PC-3 (cell line): ENCODE data around the gene PPT1. TPM values are rescaled to one million over a fixed set of nuclear protein-coding genes. Genes with fewer than 3 reads are reported as not detected.
A peak's percentile ranks its signal among the peaks of the same experiment; 100 is the strongest.

Experiments
- ATAC-seq: fragments of 200-7000 bp; cut with Tn5 transposase; 2 replicates; pipeline ENCODE4 v1.9.1; 2020; ENCODE audit warnings: mild to moderate bottlenecking, moderate library complexity
- BruUV-seq: library from RNA; stranded (reverse); fragments of 400-500 nt; replicated peaks from 2 replicates; lab custom pipeline; 2021; lab: Mats Ljungman, UMichigan
- CTCF ChIA-PET: fragments of 300-600 bp; sonication (Branson Sonifier 250); formaldehyde crosslinking; loops from one replicate; lab custom pipeline; 2022; ENCODE audit warnings: antibody characterized with exemption; lab: Charles Lee
- POLR2A ChIA-PET: fragments of 300-600 bp; sonication (Branson Sonifier 250); formaldehyde crosslinking; loops from one replicate; lab custom pipeline; 2022; ENCODE audit warnings: antibody characterized with exemption; ENCODE audit not compliant: unreplicated experiment; lab: Charles Lee
- DNase-seq: peaks from one replicate; pipeline ENCODE4 v3.0.0-alpha.2; 2015
- H2AFZ ChIP-seq: fragments of 300-600 bp; sonication (generic); 2 replicates; pipeline ENCODE4 v1.6.0; 2016; ENCODE audit warnings: antibody characterized with exemption, low read length
- H3F3A ChIP-seq: fragments of 300-600 bp; sonication (generic); one replicate; pipeline ENCODE4 v1.6.0; 2017; ENCODE audit warnings: antibody characterized with exemption, low read length, control low read depth, mild to moderate bottlenecking; ENCODE audit not compliant: unreplicated experiment
- H3K27ac ChIP-seq: fragments of 300-600 bp; sonication (generic); 2 replicates; pipeline ENCODE4 v1.5.1; 2016; ENCODE audit warnings: mild to moderate bottlenecking, low read length
- H3K27me3 ChIP-seq: fragments of 300-600 bp; sonication (generic); 2 replicates; pipeline ENCODE4 v1.6.1; 2016; ENCODE audit warnings: low read length, mixed read lengths
- H3K36me3 ChIP-seq: fragments of 300-600 bp; sonication (generic); 2 replicates; pipeline ENCODE4 v1.6.1; 2016; ENCODE audit warnings: low read depth, mixed run types, low read length, mixed read lengths
- H3K4me1 ChIP-seq: fragments of 300-600 bp; sonication (generic); 2 replicates; pipeline ENCODE4 v1.5.1; 2016; ENCODE audit warnings: low read length; ENCODE audit not compliant: insufficient read depth
- H3K4me2 ChIP-seq: fragments of 300-600 bp; sonication (generic); 2 replicates; pipeline ENCODE4 v1.6.0; 2016; ENCODE audit warnings: low read length
- H3K4me3 ChIP-seq: fragments of 300-600 bp; sonication (generic); 2 replicates; pipeline ENCODE4 v1.5.1; 2016; ENCODE audit warnings: mild to moderate bottlenecking, low read length, mixed read lengths
- H3K79me2 ChIP-seq: fragments of 300-600 bp; sonication (generic); 2 replicates; pipeline ENCODE4 v1.6.1; 2017; ENCODE audit warnings: low read length, mixed read lengths
- H3K9ac ChIP-seq: fragments of 300-600 bp; sonication (generic); 2 replicates; pipeline ENCODE4 v1.6.0; 2016; ENCODE audit warnings: mild to moderate bottlenecking, low read length
- H3K9me2 ChIP-seq: fragments of 300-600 bp; sonication (generic); replicated peaks from 2 replicates; pipeline ENCODE4 v1.6.1; 2016; ENCODE audit warnings: mixed run types, low read length, mixed read lengths
- H3K9me3 ChIP-seq: fragments of 300-600 bp; sonication (generic); 2 replicates; pipeline ENCODE4 v1.6.1; 2016; ENCODE audit warnings: low read length, mixed read lengths
- H4K20me1 ChIP-seq: fragments of 300-600 bp; sonication (generic); 2 replicates; pipeline ENCODE4 v1.6.1; 2016; ENCODE audit warnings: low read length, mixed read lengths
- CTCF ChIP-seq: fragments of 300-600 bp; sonication (generic); conservative IDR thresholded peaks from 2 replicates; pipeline ENCODE4 v1.5.1; 2017; ENCODE audit warnings: antibody characterized with exemption, low read depth, mild to moderate bottlenecking, low read length
- EZH2 ChIP-seq: fragments of 300-600 bp; sonication (generic); IDR thresholded peaks from one replicate; pipeline ENCODE4 v1.6.1; 2017; ENCODE audit warnings: antibody characterized with exemption, mild to moderate bottlenecking, low read length; ENCODE audit not compliant: unreplicated experiment
- EZH2phosphoT487 ChIP-seq: fragments of 300-600 bp; sonication (generic); IDR thresholded peaks from 2 replicates; pipeline ENCODE4 v1.6.1; 2018; ENCODE audit warnings: mild to moderate bottlenecking, antibody characterized with exemption, low read length, borderline replicate concordance
- intact Hi-C: fragments of 100-400 bp; cut with micrococcal nuclease; formaldehyde crosslinking; loops from 2 replicates; pipeline ENCODE4 v1.9.0; 2023
- total RNA-seq: library from RNA; depleted of rRNA; stranded (reverse); fragments of >200 nt; gene quantifications from 2 replicates; pipeline ENCODE4 v1.2.3, GENCODE V29; 2014

PPT1 gene
- total RNA-seq, 1 experiment from 2014 or later = 72.9 TPM

GRCh38 chr1:40040511-40041465, 56.3 kb downstream of the PPT1 start, which contains the start of gene CAP1:
TSS of gene CAP1 (plus strand) at chr1:40040729. CDS start at chr1:40059347, 18,618 bp downstream.
- Histone ChIP-seq H3F3A (no peaks in the 10 kb centered on the region), H3K4me1 (peaks cover 34% of the 10 kb centered on the region), H3K79me2 (peaks cover 53% of the 10 kb centered on the region), H4K20me1 (peaks cover 25% of the 10 kb centered on the region; the same call in 1 of the 2 replicates), H2AFZ (peak within 1 kb of the TSS; percentile 80), H3K4me2 (peak within 1 kb of the TSS; percentile 98), H3K9me2 (no peaks in the 10 kb centered on the region), H3K36me3 (peaks cover 12% of the 10 kb centered on the region), H3K27ac (peak within 1 kb of the TSS; percentile 87), H3K9ac (peak within 1 kb of the TSS; percentile 97), H3K4me3 (peak within 1 kb of the TSS; percentile 99), H3K9me3 (no peaks in the 10 kb centered on the region), H3K27me3 (no peaks in the 10 kb centered on the region)
- intact Hi-C loops = loop anchor here (2.0 kb wide), 1 partner anchor 18 kb away; no protein-coding TSS in a partner anchor
- TF ChIP-seq EZH2 (no peak), EZH2phosphoT487 (no peak), CTCF (no peak)
- peak; percentile 90 for ATAC-seq
- ChIA-PET POLR2A (interaction anchor here (0.6 to 0.7 kb wide), 4 partner anchors 13 to 880 kb away, joined by 3 to 11 read pairs (median 8); no protein-coding TSS in a partner anchor), CTCF (interaction anchor here (0.6 to 2.0 kb wide), 2 partner anchors 121 to 140 kb away, joined by 3 to 13 read pairs; no protein-coding TSS in a partner anchor)
- TSS peak; percentile 81 for BruUV-seq
- DNase-seq = peak; percentile 99

GRCh38 chr1:40039757-40040510, 57.1 kb downstream of the PPT1 start:
- TSS peak; percentile 78 for BruUV-seq
- peaks cover 21% of the 10 kb centered on the region; the same call in 1 of the 2 replicates for H4K20me1 ChIP-seq
- H3K4me3 ChIP-seq = peak overlapping the region; percentile 99
- POLR2A ChIA-PET = interaction anchor here (0.5 to 0.7 kb wide), 5 partner anchors 13 to 879 kb away, joined by 3 to 11 read pairs (median 7); no protein-coding TSS in a partner anchor
- H3K79me2 ChIP-seq = peaks cover 44% of the 10 kb centered on the region
- H3K9ac ChIP-seq = peak overlapping the region; percentile 89
- no peak for TF ChIP-seq EZH2phosphoT487
- no peak for TF ChIP-seq CTCF
- no peak for TF ChIP-seq EZH2
- DNase-seq (peak; percentile 90), ATAC-seq (peak; percentile 74)
- no peaks in the 10 kb centered on the region for H3K9me2 ChIP-seq
- intact Hi-C loops = loop anchor here (2.0 kb wide), 1 partner anchor 19 kb away; no protein-coding TSS in a partner anchor
- H3K27me3 ChIP-seq = no peaks in the 10 kb centered on the region
- H2AFZ ChIP-seq = peak overlapping the region; percentile 80
- H3K9me3 ChIP-seq = no peaks in the 10 kb centered on the region
- H3K4me2 ChIP-seq = peak overlapping the region; percentile 90
- H3K36me3 ChIP-seq = peaks cover 9% of the 10 kb centered on the region; the same call in 1 of the 2 replicates
- H3K4me1 ChIP-seq = peaks cover 34% of the 10 kb centered on the region
- CTCF ChIA-PET = interaction anchor here (0.5 to 2.0 kb wide), 5 partner anchors 22 to 139 kb away, joined by 3 to 13 read pairs (median 3); no protein-coding TSS in a partner anchor
- no peaks in the 10 kb centered on the region for H3F3A ChIP-seq
- peak overlapping the region; percentile 87 for H3K27ac ChIP-seq
